ENCODE results near the gene C2CD2L. TPM values are rescaled to one million over a fixed set of nuclear protein-coding genes. Genes with fewer than 3 reads are reported as not detected.

The C2CD2L gene
- total and polyA plus RNA-seq, 10 of the 15 experiments (the other 5 are each of a cell fraction or from before 2014, with no cell fraction given): 0.21 to 9.6 (median 5.1) TPM

DNA sequence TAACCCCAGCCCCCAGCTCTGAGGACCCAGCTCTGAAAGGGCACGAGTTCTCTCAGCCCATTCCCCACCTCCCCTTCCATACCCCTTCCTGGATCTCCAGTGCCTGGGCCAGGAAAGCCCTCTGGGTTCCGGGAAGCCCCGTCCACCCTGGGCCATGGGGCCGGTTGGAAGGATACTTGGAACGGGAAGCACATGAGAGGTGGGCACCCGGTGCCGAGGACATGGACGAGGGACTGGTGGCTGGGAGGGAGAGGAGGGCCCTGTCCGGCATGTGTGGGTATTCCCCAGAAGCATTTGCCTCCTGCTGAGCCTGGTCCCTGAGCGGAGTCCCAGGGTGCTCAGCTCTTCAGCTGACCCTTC is 9.1 kb downstream of the C2CD2L start:
- Histone ChIP-seq H3K27ac (ENCODE audit: control insufficient read depth, insufficient read depth) (no peak overlapping the region), H3K36me3 (ENCODE audit: control insufficient read depth in 2 of 2, insufficient read depth in 2 of 2, low read length in 1 of 2) (peaks cover 13 to 19% of the 10 kb centered on the region in 2 experiments), H3K79me2 (ENCODE audit: control insufficient read depth, insufficient read depth, low read length) (no peaks in the 10 kb centered on the region), H3K9me3 (replicated peaks; ENCODE audit: control insufficient read depth, insufficient read depth, low read length) (no peaks in the 10 kb centered on the region), H3K27me3 (replicated peaks in 1 of 2; ENCODE audit: control insufficient read depth in 2 of 2, insufficient read depth in 2 of 2, low read length in 1 of 2) (no peaks in the 10 kb centered on the region), H3K4me3 (no peak overlapping the region), H3K4me1 (ENCODE audit: control insufficient read depth, insufficient read depth, low read length) (peaks cover 7% of the 10 kb centered on the region), H3K9ac (ENCODE audit: control insufficient read depth, insufficient read depth, low read length) (no peak overlapping the region), H2AFZ (ENCODE audit: control insufficient read depth, low read depth, low read length) (no peak overlapping the region), H4K20me1 (ENCODE audit: control insufficient read depth, insufficient read depth) (no peaks in the 10 kb centered on the region), H3K4me2 (ENCODE audit: control insufficient read depth, insufficient read depth) (no peak overlapping the region)
- BruUV-seq (replicated peaks): no TSS peak
- TF ChIP-seq HDAC2 (IDR thresholded peaks at IDR 0.05) (no peak), POLR2AphosphoS2 (IDR thresholded peaks at IDR 0.05; ENCODE audit: low read depth, low read length) (no peak), BHLHE40 (IDR thresholded peaks at IDR 0.05; ENCODE audit: borderline replicate concordance in 1 of 2, low read depth in 2 of 2, low read length in 1 of 2) (no peak), EGR1 (IDR thresholded peaks at IDR 0.05; ENCODE audit: borderline replicate concordance in 1 of 2, low read depth in 2 of 2, low read length in 2 of 2) (no peak), YY1 (IDR thresholded peaks at IDR 0.05; ENCODE audit: low read depth, low read length) (no peak), SP1 (IDR thresholded peaks at IDR 0.05; ENCODE audit: low read depth, low read length) (no peak)
- TF ChIP-seq, protein P1, sequence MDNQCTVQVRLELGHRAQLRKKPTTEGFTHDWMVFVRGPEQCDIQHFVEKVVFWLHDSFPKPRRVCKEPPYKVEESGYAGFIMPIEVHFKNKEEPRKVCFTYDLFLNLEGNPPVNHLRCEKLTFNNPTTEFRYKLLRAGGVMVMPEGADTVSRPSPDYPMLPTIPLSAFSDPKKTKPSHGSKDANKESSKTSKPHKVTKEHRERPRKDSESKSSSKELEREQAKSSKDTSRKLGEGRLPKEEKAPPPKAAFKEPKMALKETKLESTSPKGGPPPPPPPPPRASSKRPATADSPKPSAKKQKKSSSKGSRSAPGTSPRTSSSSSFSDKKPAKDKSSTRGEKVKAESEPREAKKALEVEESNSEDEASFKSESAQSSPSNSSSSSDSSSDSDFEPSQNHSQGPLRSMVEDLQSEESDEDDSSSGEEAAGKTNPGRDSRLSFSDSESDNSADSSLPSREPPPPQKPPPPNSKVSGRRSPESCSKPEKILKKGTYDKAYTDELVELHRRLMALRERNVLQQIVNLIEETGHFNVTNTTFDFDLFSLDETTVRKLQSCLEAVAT (IDR thresholded peaks at IDR 0.05): no peak
- TF ChIP-seq, protein P2, sequence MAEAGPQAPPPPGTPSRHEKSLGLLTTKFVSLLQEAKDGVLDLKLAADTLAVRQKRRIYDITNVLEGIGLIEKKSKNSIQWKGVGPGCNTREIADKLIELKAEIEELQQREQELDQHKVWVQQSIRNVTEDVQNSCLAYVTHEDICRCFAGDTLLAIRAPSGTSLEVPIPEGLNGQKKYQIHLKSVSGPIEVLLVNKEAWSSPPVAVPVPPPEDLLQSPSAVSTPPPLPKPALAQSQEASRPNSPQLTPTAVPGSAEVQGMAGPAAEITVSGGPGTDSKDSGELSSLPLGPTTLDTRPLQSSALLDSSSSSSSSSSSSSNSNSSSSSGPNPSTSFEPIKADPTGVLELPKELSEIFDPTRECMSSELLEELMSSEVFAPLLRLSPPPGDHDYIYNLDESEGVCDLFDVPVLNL (IDR thresholded peaks at IDR 0.05; ENCODE audit: low read depth, low read length): no peak
- CTCF ChIA-PET: interaction anchor here (0.8 kb wide), 1 partner anchor 18 kb away, joined by 3 read pairs; no protein-coding TSS in a partner anchor
- WGBS (ENCODE audit: insufficient coverage, insufficient replicate concordance, low lambda C conversion rate, missing lambda C conversion rate): 95% methylated on average over 10 of the region's 10 CpGs
- RAD21 ChIA-PET (ENCODE audit: unreplicated experiment): no interaction called here
- POLR2A ChIA-PET: interaction anchor here (0.6 kb wide), 1 partner anchor 88 kb away, joined by 3 read pairs; no protein-coding TSS in a partner anchor
- SMC1A ChIA-PET (ENCODE audit: uncharacterized antibody, unreplicated experiment): no interaction called here
- intact Hi-C loops (cut with micrococcal nuclease; ENCODE audit: unreplicated experiment) (no loop called here), in situ Hi-C loops (cut with MboI) (no loop called here)
- ATAC-seq (no peak), FAIRE-seq (no peak), DNase-seq (ENCODE audit: low read depth, low spot score) (no peak)
